Endothelial cell of umbilical vein (primary cell): Measurements from ENCODE around the gene CALML6.

Source experiments
- POLR2A ChIP-seq: IDR thresholded peaks from 2 replicates; pipeline ENCODE4 v1.6.1; 2012; ENCODE audit warnings: low read depth, mild to moderate bottlenecking, control low read depth, low read length
- TF ChIP-seq, protein P1 (sequence below), 2 donors: IDR thresholded peaks; 1 replicate in 1 of 2; 2 replicates in 1 of 2; pipeline ENCODE4 v1.5.1; 2011; ENCODE audit warnings: low read length in 2 of 2, mild to moderate bottlenecking in 2 of 2, moderate library complexity in 2 of 2, control low read depth in 1 of 2, inconsistent platforms in 1 of 2, low read depth in 1 of 2; ENCODE audit not compliant: insufficient read depth in 1 of 2; ENCODE audit errors: extremely low read depth in 1 of 2

GRCh38 chr1:1873186-1873585 lies 41.9 kb upstream of the CALML6 start:
- TF ChIP-seq, protein P1, sequence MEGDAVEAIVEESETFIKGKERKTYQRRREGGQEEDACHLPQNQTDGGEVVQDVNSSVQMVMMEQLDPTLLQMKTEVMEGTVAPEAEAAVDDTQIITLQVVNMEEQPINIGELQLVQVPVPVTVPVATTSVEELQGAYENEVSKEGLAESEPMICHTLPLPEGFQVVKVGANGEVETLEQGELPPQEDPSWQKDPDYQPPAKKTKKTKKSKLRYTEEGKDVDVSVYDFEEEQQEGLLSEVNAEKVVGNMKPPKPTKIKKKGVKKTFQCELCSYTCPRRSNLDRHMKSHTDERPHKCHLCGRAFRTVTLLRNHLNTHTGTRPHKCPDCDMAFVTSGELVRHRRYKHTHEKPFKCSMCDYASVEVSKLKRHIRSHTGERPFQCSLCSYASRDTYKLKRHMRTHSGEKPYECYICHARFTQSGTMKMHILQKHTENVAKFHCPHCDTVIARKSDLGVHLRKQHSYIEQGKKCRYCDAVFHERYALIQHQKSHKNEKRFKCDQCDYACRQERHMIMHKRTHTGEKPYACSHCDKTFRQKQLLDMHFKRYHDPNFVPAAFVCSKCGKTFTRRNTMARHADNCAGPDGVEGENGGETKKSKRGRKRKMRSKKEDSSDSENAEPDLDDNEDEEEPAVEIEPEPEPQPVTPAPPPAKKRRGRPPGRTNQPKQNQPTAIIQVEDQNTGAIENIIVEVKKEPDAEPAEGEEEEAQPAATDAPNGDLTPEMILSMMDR (IDR thresholded peaks at IDR 0.05; ENCODE audit: extremely low read depth in 1 of 2, insufficient read depth in 1 of 2, low read depth in 1 of 2, low read length in 2 of 2), result no peak
- TF ChIP-seq POLR2A, result no peak
